Smooth muscle cell of the brain vasculature (primary cell): Measurements from ENCODE around the gene NR3C1.

Experiments
- DNase-seq: peaks from one replicate; pipeline ENCODE4 v3.0.0-alpha.2; 2012; ENCODE audit warnings: low read depth, low spot score

The NR3C1 gene

DNA sequence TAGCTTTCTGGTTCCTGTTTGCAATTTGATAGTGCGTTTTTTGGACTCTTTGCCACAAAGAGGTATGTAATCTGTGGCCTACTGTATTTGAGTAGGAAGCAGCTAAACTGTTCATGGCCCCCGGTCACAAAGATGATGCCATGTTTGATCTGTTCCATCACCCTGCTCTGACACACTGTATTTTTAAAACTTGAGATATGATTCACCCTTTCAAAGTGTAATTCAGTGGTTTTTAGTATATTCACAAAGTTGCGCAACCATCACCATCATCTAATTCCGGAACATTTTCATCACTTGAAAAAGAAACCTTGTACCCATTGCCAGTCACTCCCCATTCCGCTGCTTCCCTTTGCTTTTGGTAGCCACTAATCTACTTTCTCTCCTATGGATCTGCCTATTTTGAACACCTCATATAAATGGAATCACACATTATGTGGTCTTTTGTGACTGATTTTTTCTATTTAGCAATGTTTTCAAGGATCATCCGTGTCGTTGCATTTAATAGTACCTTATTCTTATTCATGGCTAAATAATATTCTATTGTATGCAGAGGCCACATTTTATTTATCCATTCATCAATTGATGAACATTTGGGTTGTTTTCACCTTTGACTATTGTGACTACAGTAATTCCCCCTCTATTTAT, 141.6 kb downstream of the NR3C1 start:
- DNase-seq = no peak

DNA sequence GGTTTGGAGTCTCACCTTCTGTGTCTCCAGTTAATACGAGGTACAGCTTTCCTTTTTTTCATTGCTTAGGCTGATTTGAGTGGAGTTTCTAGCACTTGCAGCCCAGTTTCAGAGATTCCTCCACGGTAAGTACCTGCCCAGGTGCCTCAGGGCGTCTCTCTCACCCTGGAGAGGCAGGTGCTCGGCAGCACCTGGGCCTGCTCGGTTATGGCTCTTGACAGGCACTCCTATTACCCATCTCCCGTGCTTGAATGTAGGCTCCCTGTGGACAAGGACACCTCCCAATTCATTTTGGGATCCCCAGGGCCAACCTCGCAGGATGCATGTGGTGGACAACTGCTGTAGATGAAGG, 144.3 kb downstream of the NR3C1 start:
- no peak for DNase-seq

GRCh38 chr5:143258559-143259253, 144.8 kb downstream of the NR3C1 start:
- DNase-seq = no peak

GRCh38 chr5:143254819-143255218, 148.7 kb downstream of the NR3C1 start:
- no peak for DNase-seq

- DNase-seq = no peak
Observed at GRCh38 chr5:143251946-143252345, 151.5 kb downstream of the NR3C1 start.

DNA sequence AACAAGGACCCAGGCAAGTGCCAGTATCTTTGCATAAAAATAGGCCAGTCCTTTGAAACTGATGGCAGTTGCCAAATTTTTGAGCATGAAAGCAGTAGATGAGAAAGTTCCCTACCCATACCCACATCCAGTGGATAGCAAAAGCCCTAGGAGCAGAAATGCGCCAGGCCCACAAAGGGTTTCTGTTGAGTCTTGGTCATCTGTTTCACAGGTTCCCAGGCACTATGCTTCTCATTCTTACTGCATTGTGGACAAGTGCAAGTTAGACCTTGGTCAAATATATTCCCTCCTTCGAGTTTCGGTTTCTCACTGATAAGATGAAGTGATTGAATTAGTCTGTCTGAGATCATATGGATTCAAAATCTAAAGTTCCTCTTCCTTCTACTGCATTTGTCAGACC, 152.3 kb downstream of the NR3C1 start:
- DNase-seq = no peak

DNA sequence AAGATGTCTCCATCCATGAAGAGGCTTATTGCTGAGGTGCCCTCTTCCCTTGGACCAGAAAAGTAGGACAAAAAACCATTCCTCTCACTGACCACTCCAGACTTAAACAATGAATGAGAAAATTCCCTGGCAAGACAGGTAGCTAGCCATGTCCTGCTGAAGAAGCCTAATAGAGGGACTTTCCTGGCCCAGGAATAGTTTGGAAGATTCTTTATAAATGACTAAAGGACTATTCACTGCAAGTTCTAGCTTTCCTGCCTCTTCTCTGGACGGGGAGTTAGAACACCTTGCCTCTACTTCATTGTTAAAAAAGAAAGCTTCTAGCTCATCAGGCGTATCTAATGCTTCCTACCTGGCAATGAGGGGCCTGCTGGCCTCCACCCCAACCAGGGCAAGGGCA, 153.6 kb downstream of the NR3C1 start:
- DNase-seq = no peak

GRCh38 chr5:143248822-143249579, 154.5 kb downstream of the NR3C1 start:
- DNase-seq = no peak

GRCh38 chr5:143248391-143248790, 155.1 kb downstream of the NR3C1 start:
- no peak for DNase-seq

- DNase-seq = no peak
Observed at GRCh38 chr5:143247134-143247815, 156.2 kb downstream of the NR3C1 start.

GRCh38 chr5:143245929-143246561, 157.4 kb downstream of the NR3C1 start:
- DNase-seq = peak; percentile 46

DNA sequence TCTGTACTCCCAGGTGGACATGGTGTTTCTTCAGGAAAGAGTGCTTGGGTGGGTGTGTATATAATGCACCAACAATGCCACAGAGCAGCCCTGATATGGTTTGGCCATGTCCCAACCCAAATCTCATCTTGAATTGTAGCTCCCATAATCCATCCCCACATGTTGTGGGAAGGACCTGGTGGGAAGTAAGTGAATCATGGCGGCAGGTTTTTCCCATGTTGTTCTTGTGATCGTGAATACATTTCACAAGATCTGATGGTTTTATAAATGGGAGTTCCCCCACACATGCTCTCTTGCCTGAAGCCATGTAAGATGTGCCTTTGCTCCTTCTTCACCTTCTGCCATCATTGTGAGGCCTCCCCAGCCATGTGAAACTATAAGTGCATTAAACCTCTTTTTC, 158.5 kb downstream of the NR3C1 start:
- no peak for DNase-seq

GRCh38 chr5:143244000-143244736, 159.3 kb downstream of the NR3C1 start:
- peak; percentile 84 for DNase-seq

DNA sequence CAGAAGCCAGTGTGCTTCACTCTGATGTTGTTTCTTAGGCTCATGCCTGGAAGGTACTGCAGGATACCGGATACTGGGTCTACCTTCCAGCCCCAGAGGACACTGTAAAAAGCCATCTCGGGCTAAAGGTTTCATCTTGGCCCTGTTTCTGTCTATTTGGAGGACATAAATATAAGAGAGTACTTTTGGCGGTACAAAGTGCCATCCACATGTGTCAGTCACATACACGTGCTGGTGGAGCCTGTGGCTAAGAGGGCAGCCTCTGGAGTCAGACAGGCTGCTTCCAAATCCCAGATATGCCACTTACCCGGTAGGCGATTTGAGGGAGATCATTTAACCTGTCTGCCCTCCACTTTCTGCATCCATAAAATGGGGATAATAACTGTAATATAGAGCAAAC, 160.4 kb downstream of the NR3C1 start:
- DNase-seq = no peak

DNA sequence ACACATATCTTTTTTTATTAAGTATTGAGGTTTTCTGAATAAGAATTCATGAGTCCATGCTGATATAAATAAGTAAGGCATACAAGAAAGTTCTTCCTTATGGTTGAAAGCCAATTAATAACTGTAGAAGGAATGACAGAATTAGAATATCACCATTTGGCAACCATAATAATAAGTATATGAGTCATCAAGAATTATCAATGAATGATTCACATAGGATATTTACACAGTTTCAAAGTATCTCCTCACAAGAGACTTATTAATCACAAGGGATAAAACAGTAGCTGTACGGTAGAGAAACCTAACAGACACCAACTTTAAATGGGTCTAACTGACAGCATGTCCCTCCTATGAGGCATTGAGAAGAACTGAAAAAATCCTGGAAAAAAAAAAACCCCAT, 161.6 kb downstream of the NR3C1 start:
- DNase-seq = no peak

GRCh38 chr5:143239882-143240518, 163.5 kb downstream of the NR3C1 start:
- no peak for DNase-seq

DNA sequence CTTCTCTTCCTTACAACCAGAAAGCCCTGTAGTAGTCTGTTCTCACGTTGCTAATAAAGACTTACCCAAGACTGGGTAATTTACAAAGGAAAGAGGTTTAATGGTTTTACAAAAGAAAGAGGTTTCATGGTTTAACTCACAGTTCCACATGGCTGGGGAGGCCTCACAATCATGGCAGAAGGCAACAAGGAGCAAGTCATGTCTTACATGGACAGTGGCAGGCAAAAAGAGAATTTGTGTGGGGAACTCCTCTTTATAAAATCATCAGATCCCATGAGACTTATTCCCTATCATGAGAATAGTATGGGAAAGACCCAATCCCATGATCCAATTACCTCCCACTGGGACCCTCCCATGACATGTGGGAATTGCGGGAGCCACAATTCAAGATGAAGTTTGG, 164.9 kb downstream of the NR3C1 start:
- DNase-seq = no peak

DNA sequence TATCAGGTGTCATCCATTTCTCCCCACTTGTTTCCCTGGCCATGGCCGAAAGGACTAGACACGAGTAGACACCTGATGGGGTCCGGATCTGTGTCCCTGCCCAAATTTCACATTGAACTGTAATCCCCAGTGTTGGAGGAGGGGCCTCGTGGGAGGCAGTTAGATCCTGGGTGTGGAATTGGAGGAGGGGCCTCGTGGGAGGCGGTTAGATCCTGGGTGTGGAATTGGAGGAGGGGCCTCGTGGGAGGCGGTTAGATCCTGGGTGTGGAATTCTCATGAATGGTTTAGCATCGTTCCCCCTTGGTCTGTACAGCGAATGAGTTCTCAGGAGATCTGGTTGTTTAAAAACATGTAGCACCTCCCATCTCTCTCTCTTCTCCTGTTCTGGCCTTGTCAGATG, 165.8 kb downstream of the NR3C1 start:
- no peak for DNase-seq

- no peak for DNase-seq
Observed at GRCh38 chr5:143236682-143237081, 166.8 kb downstream of the NR3C1 start.

DNA sequence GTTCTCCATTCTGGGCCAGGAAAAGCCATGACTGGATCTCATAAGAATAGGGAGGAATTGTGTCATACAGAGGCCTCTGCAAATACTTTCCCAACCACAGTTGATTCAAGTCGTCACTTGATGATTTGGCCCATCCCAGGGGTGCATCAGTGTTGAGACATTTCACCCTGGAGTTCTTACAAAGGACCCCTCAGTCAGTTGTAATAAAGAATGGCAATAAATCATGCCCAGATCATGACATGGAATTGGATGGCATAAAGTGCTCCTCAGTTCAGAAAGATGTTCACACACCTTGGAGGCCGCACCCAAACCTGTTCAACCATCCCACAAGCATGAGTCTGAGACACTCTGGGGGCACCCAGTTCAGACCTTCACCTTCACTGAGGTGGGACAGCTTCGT, 168.1 kb downstream of the NR3C1 start:
- DNase-seq = no peak
